Loucy (cell line): ENCODE measurements around the gene CYP26B1.

Experiments used
- EZH2phosphoT487 ChIP-seq: fragments of 200-600 bp; IDR thresholded peaks from 2 replicates; pipeline ENCODE4 v1.6.1; 2018; ENCODE audit warnings: antibody characterized with exemption, mild to moderate bottlenecking, moderate library complexity, borderline replicate concordance
- TF ChIP-seq, protein P1 (sequence below): fragments of 200-600 bp; sonication (generic); conservative IDR thresholded peaks from 2 replicates; pipeline ENCODE4 v1.5.1; 2014; ENCODE audit warnings: mild to moderate bottlenecking, antibody characterized with exemption, low read length

DNA sequence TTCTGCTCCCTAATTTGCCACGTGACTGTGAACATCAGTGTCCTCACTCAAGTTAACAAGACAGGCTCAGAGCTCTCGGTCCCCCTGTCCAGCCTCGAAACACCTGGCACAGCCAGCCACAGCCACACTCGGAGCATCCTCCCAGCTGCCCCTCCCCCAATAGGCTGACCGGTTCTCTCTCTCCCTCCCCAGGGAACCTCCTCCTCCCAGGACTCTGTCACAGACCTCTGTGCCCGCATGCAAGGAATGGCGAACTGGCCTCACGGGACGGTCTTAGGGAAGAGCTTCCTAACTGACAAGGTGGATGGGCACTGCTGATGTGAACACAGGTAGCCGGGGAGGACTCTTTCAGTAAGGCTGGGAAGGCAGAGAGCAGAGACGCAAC is 18.8 kb downstream of the CYP26B1 start:
- TF ChIP-seq, protein P1, sequence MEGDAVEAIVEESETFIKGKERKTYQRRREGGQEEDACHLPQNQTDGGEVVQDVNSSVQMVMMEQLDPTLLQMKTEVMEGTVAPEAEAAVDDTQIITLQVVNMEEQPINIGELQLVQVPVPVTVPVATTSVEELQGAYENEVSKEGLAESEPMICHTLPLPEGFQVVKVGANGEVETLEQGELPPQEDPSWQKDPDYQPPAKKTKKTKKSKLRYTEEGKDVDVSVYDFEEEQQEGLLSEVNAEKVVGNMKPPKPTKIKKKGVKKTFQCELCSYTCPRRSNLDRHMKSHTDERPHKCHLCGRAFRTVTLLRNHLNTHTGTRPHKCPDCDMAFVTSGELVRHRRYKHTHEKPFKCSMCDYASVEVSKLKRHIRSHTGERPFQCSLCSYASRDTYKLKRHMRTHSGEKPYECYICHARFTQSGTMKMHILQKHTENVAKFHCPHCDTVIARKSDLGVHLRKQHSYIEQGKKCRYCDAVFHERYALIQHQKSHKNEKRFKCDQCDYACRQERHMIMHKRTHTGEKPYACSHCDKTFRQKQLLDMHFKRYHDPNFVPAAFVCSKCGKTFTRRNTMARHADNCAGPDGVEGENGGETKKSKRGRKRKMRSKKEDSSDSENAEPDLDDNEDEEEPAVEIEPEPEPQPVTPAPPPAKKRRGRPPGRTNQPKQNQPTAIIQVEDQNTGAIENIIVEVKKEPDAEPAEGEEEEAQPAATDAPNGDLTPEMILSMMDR = no peak
- TF ChIP-seq EZH2phosphoT487 = no peak
